Muscle of leg (tissue), 11 donors: ENCODE data around the gene NCAPH2. TPM values are rescaled to one million over a fixed set of nuclear protein-coding genes. Genes with fewer than 3 reads are reported as not detected.
A peak's percentile ranks its signal among the peaks of the same experiment; 100 is the strongest.
"Not testable (repeated sequence)": the region's sequence is repeated elsewhere in the genome, so short reads cannot be mapped to it uniquely, and the experiment has no call there.

Source experiments
- DNase-seq: peaks from one replicate; pipeline ENCODE4 v3.0.0; 2013
- H3K27ac ChIP-seq: one replicate; pipeline ENCODE4 v1.5.1; 2013; ENCODE audit warnings: mild to moderate bottlenecking, low read length, control low read depth
- H3K27me3 ChIP-seq: one replicate; pipeline ENCODE4 v1.6.1; 2013; ENCODE audit warnings: low read length; ENCODE audit not compliant: control insufficient read depth, insufficient read depth
- H3K36me3 ChIP-seq: one replicate; pipeline ENCODE4 v1.6.1; 2013; ENCODE audit warnings: low read length; ENCODE audit not compliant: control insufficient read depth, insufficient read depth
- H3K4me1 ChIP-seq: one replicate; pipeline ENCODE4 v1.6.1; 2013; ENCODE audit warnings: low read length; ENCODE audit not compliant: control insufficient read depth, insufficient read depth
- H3K4me3 ChIP-seq: one replicate; pipeline ENCODE4 v1.5.1; 2013; ENCODE audit warnings: low read length, control low read depth
- H3K9me3 ChIP-seq: replicated peaks from 2 replicates; pipeline ENCODE4 v1.6.1; 2013; ENCODE audit warnings: low read depth, low read length; ENCODE audit not compliant: control insufficient read depth
- WGBS: methylation state at CpG from one replicate; pipeline ENCODE4 v1.1.5; 2013; ENCODE audit warnings: missing lambda C conversion rate; ENCODE audit not compliant: insufficient coverage; 5-methylcytosine and 5-hydroxymethylcytosine counted together
- polyA plus RNA-seq, 8 donors: library from polyadenylated mRNA; unstranded; fragments of 120-200 nt; gene quantifications; one replicate each; pipeline versions ENCODE4 v1.2.1 to v1.2.3, GENCODE V29; 2013; ENCODE audit warnings: inconsistent platforms in 1 of 8, low replicate concordance in 1 of 8; ENCODE audit not compliant: insufficient read length in 8 of 8, insufficient read depth in 1 of 8
- total RNA-seq: library from RNA; stranded (reverse); fragments of 120-200 nt; gene quantifications from one replicate; pipeline ENCODE4 v1.2.4, GENCODE V29; 2013

NCAPH2 gene
- total and polyA plus RNA-seq, 9 donors = 30.7 to 40.3 (median 37.5) TPM

GRCh38 chr22:50530580-50530876 is 22.5 kb downstream of the NCAPH2 start:
- H3K9me3 ChIP-seq = no peaks in the 10 kb centered on the region
- H3K4me1 ChIP-seq = peaks cover 41% of the 10 kb centered on the region
- no peaks in the 10 kb centered on the region for H3K36me3 ChIP-seq
- no peak for DNase-seq
- peak overlapping the region; percentile 47 for H3K4me3 ChIP-seq
- H3K27ac ChIP-seq = peak overlapping the region; percentile 60
- 2% methylated on average over 21 of the region's 21 CpGs for WGBS
- peaks cover 70% of the 10 kb centered on the region for H3K27me3 ChIP-seq

DNA sequence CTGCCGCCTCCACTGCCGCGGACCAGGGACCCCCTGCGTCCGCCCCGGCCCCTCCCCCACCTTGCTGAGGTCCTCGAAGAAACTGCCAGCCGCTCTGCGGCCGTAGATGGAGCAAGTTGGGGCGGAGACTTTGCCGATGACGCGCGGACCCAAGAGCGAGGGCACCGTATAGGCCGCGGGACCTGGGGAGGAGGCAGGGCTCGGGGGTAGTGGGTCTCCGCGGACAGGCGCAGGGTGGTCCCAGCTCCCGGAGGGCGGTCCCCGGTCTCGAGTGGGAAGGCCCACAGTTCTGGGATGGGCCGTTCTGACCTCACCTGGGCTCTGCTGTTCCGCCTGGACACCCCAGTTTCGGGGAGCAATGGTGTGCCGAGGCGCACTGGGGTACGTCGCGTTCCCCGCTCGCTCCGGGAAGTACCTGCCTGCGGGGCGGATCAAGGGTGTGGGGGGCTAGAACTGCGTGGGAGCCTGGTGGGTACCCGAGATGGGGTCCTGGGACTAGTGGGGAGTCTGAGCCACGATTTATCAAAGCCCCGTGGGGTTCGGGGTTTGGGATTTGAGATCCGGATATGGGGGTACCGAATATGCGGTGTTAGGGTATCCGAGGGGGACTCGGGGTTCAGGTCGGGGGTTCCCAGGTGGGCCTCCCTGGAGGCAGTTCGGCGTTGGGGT is 23.0 kb downstream of the NCAPH2 start:
- peaks cover 41% of the 10 kb centered on the region for H3K4me1 ChIP-seq
- WGBS = 6% methylated on average over 53 of the region's 53 CpGs
- no peaks in the 10 kb centered on the region for H3K36me3 ChIP-seq
- H3K9me3 ChIP-seq = no peaks in the 10 kb centered on the region
- H3K4me3 ChIP-seq = peak overlapping the region; percentile 47
- DNase-seq = peak; percentile 85
- peaks cover 70% of the 10 kb centered on the region for H3K27me3 ChIP-seq
- peak overlapping the region; percentile 79 for H3K27ac ChIP-seq

DNA sequence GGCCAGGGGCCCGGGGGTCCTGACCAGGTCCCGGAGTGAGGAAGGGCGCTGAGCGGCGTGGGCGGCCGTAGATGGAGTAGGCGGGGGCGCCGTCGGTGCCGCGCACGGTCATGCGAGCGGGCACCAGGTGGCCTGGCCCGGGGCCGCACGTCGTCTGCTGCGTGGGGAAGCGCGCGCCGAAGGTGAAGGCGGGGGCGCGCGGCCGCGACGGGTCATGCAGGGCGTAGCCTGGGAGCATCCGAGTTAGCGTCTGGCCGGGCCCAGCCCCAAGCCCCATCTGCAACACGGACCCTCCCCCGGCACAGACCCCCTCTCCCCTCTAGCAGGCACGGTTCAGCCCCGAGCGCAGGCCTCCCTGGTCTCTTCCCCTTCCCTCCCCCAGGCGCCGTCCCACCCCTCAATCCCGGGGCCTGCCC is 23.5 kb downstream of the NCAPH2 start:
- Histone ChIP-seq H3K36me3 (no peaks in the 10 kb centered on the region), H3K4me1 (peaks cover 39% of the 10 kb centered on the region), H3K9me3 (no peaks in the 10 kb centered on the region), H3K27ac (peak overlapping the region; percentile 79), H3K27me3 (peaks cover 70% of the 10 kb centered on the region), H3K4me3 (peak overlapping the region; percentile 47)
- peak; percentile 47 for DNase-seq
- under 1% methylated on average over 40 of the region's 44 CpGs for WGBS

GRCh38 chr22:50531962-50532674 is 24.1 kb downstream of the NCAPH2 start:
- Histone ChIP-seq H3K4me3 (peak overlapping the region; percentile 47), H3K9me3 (no peaks in the 10 kb centered on the region), H3K27me3 (peaks cover 73% of the 10 kb centered on the region), H3K4me1 (peaks cover 35% of the 10 kb centered on the region), H3K27ac (peak overlapping the region; percentile 79), H3K36me3 (no peaks in the 10 kb centered on the region)
- DNase-seq = peak; percentile 83
- under 1% methylated on average over 44 of the region's 56 CpGs for WGBS

DNA sequence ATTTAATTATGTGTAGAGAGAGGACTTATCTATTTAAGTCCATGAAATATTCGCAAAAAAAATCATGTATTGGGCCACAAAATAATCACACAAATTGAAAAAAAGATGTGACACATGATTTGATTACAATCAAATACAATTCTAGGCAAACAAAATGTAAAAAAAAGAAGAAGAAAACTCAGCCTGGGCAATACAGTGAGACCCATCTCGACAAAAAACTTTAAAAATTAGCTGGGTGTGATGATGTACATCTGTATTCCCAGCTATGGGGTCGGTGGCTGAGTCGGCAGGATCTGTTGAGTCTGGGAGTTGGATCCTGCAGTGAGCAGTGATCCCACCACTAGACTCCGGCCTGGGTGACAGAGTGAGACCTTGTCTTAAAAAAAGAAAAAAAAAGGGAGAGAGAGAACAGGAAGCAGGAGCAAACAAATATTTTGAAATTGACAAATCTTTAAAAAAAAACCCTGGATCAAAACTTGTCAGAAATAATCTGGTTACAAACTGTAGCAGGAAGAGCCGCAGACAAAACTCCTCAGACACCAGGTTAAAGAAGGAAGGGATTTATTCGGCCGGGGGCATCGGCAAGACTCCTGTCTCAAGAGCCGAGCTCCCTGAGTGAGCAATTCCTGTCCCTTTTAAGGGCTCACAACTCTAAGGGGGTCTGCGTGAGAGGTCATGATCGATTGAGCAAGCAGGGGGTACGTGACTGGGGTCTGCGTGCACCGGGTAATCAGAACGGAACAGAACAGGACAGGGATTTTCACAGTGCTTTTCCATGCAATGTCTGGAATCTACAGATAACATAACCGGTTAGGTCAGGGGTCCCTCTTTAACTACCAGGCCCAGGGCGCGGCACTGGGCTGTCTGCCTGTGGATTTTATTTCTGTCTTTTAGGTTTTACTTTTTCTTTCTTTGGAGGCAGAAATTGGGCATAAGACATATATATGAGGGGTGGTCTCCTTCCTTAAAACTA is 25.1 kb downstream of the NCAPH2 start:
- Histone ChIP-seq H3K27me3 (peaks cover 80% of the 10 kb centered on the region), H3K9me3 (no peaks in the 10 kb centered on the region), H3K36me3 (no peaks in the 10 kb centered on the region), H3K27ac (no peak overlapping the region), H3K4me1 (peaks cover 34% of the 10 kb centered on the region), H3K4me3 (no peak overlapping the region)
- no peak for DNase-seq
- WGBS = 79% methylated on average over 11 of the region's 19 CpGs

GRCh38 chr22:50533856-50534711 is 26.1 kb downstream of the NCAPH2 start:
- not testable (repeated sequence) for H3K9me3 ChIP-seq, H3K4me3 ChIP-seq, DNase-seq, H3K36me3 ChIP-seq
- peak overlapping the region; percentile 7 for H3K27ac ChIP-seq
- H3K4me1 ChIP-seq = peaks cover 32% of the 10 kb centered on the region
- WGBS = 47% methylated on average over 7 of the region's 21 CpGs
- H3K27me3 ChIP-seq = peaks cover 76% of the 10 kb centered on the region

DNA sequence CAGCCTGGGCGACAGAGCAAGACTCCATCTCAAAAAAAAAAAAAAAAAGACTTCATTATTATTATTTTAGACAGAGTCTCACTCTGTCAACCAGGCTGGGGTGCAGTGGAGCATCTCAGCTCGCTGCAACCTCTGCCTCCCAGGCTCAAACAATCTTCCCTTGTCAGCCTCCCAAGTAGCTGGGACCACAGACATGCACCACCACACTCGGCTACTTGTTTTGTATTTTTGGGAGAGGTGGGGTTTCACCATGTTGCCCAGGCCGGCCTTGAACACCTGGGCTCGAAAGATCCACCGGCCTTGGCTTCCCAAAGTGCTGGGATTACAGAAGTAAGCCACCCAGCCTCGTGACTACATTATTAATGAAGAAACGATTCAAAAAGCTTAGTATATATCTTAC is 27.1 kb downstream of the NCAPH2 start:
- Histone ChIP-seq H3K4me1 (peaks cover 25% of the 10 kb centered on the region), H3K9me3 (no peaks in the 10 kb centered on the region), H3K27ac (no peak overlapping the region), H3K4me3 (no peak overlapping the region), H3K27me3 (peaks cover 73% of the 10 kb centered on the region), H3K36me3 (no peaks in the 10 kb centered on the region)
- DNase-seq = no peak
- no CpG with 5 or more reads among the region's 8 CpGs for WGBS

DNA sequence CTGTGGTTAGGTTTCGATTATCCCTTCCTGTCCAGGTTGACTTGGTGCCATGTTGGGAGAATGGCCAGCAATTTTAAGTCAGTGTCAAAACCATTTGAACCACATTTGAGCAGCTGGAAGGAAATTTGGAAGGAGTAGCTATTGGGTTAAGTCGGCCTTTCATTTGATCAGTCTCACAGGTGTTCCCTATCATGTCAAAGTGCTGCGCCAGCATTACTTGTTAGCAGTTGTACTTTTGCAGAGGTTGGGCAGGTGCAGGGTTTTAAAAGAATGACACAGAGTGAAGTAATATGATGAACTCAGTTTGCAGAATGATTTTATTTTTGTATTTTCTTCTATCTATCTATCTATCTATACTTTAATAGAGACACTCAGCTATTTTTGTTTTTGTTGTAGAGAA is 28.2 kb downstream of the NCAPH2 start:
- no peaks in the 10 kb centered on the region for H3K36me3 ChIP-seq
- peaks cover 13% of the 10 kb centered on the region for H3K4me1 ChIP-seq
- WGBS = no CpG with 5 or more reads among the region's 3 CpGs
- no peak for DNase-seq
- peaks cover 62% of the 10 kb centered on the region for H3K27me3 ChIP-seq
- no peaks in the 10 kb centered on the region for H3K9me3 ChIP-seq
- no peak overlapping the region for H3K27ac ChIP-seq
- no peak overlapping the region for H3K4me3 ChIP-seq

DNA sequence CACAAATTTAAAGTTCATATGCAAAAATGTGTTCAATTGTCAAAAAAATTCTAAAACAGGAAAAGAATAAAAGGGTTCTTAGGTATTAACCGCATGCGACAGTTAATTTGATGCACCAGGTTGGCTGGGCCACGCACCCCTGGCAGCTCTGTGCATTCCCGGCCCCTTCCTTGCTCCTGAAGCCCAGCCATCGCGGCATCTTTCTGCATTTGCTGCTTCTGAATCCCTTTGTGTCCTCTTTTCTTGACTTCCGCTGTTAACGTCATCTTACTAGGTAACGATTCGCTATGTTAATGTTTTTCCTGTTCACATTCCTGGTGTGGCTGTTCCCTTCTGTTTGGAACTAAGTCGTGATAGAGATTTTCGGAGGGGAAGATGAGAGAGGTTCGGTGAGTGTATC is 29.7 kb downstream of the NCAPH2 start:
- H3K27me3 ChIP-seq = peaks cover 54% of the 10 kb centered on the region
- no peaks in the 10 kb centered on the region for H3K4me1 ChIP-seq
- H3K4me3 ChIP-seq = no peak overlapping the region
- 74% methylated on average over 11 of the region's 13 CpGs for WGBS
- peak overlapping the region; percentile 57 for H3K27ac ChIP-seq
- DNase-seq = no peak
- no peaks in the 10 kb centered on the region for H3K36me3 ChIP-seq
- H3K9me3 ChIP-seq = no peaks in the 10 kb centered on the region
